A549 (cell line): ENCODE measurements around the gene EMID1. TPM values are rescaled to one million over a fixed set of nuclear protein-coding genes. Genes with fewer than 3 reads are reported as not detected.

Experiments
- BHLHE40 ChIP-seq: IDR thresholded peaks from 2 replicates; pipeline ENCODE4 v1.6.1; 2012; ENCODE audit warnings: low read depth, low read length, inconsistent platforms
- CBX2 ChIP-seq: fragments of 200-600 bp; sonication (generic); IDR thresholded peaks from 2 replicates; pipeline ENCODE4 v1.6.1; 2016; ENCODE audit warnings: low read depth, mild to moderate bottlenecking, borderline replicate concordance
- CBX8 ChIP-seq: fragments of 200-600 bp; sonication (generic); IDR thresholded peaks from 2 replicates; pipeline ENCODE4 v1.6.1; 2016
- CHD2 ChIP-seq: fragments of 150-350 bp; IDR thresholded peaks from 2 replicates; pipeline ENCODE4 v1.6.1; 2014; ENCODE audit warnings: low read length; ENCODE audit not compliant: partially characterized antibody
- EHF ChIP-seq: fragments of 250-450 bp; sonication (Bioruptor Pico); IDR thresholded peaks from 2 replicates; pipeline ENCODE4 v1.5.0; 2020; ENCODE audit warnings: mild to moderate bottlenecking
- EP300 ChIP-seq, 2 experiments: fragments of >200 bp; sonication (Bioruptor Twin); formaldehyde crosslinking; IDR thresholded peaks; 2 replicates in 1 of 2; 3 replicates in 1 of 2; pipeline ENCODE4 v1.6.1; 2016 to 2017
- ESRRA ChIP-seq: fragments of 150-350 bp; IDR thresholded peaks from 2 replicates; pipeline ENCODE4 v1.6.1; 2014; ENCODE audit warnings: mild to moderate bottlenecking, low read length, borderline replicate concordance
- FOSB ChIP-seq: fragments of 250-450 bp; sonication (Bioruptor Pico); IDR thresholded peaks from 2 replicates; pipeline ENCODE4 v1.5.0; 2020; ENCODE audit warnings: mild to moderate bottlenecking, moderate library complexity
- FOSL2 ChIP-seq, 2 experiments: fragments of 450-650 bp in 1 of 2; fragments of >200 bp in 1 of 2; sonication (Bioruptor Twin) in 1 of 2; formaldehyde crosslinking; IDR thresholded peaks; 2 replicates each; pipeline versions ENCODE4 v1.5.0 to v1.6.1; 2016 to 2020; ENCODE audit warnings: mild to moderate bottlenecking in 1 of 2, moderate library complexity in 1 of 2
- FOXS1 ChIP-seq: fragments of 250-450 bp; sonication (Bioruptor Pico); IDR thresholded peaks from 2 replicates; pipeline ENCODE4 v1.5.0; 2020; ENCODE audit warnings: mild to moderate bottlenecking, moderate library complexity
- HDAC2 ChIP-seq: fragments of 200-600 bp; sonication (generic); IDR thresholded peaks from 2 replicates; pipeline ENCODE4 v1.6.1; 2016
- HOXB5 ChIP-seq: fragments of 250-450 bp; sonication (Bioruptor Pico); IDR thresholded peaks from 2 replicates; pipeline ENCODE4 v1.5.0; 2020; ENCODE audit warnings: mild to moderate bottlenecking, moderate library complexity
- KDM1A ChIP-seq: fragments of 200-600 bp; sonication (generic); IDR thresholded peaks from 2 replicates; pipeline ENCODE4 v1.6.1; 2016; ENCODE audit warnings: low read depth, mild to moderate bottlenecking
- MAFK ChIP-seq: fragments of 450-650 bp; IDR thresholded peaks from 2 replicates; pipeline ENCODE4 v1.6.1; 2014; ENCODE audit not compliant: partially characterized antibody
- NFE2L2 ChIP-seq: fragments of 150-350 bp; conservative IDR thresholded peaks from 2 replicates; pipeline ENCODE4 v1.6.1; 2014; ENCODE audit warnings: low read length
- NR3C1 ChIP-seq: fragments of >200 bp; sonication (Bioruptor Twin); formaldehyde crosslinking; IDR thresholded peaks from 3 replicates; pipeline ENCODE4 v1.6.1; 2017
- PHF8 ChIP-seq: fragments of 200-600 bp; sonication (generic); IDR thresholded peaks from 2 replicates; pipeline ENCODE4 v1.6.1; 2016; ENCODE audit warnings: low read depth, mild to moderate bottlenecking, antibody characterized with exemption, moderate library complexity, borderline replicate concordance
- POLR2A ChIP-seq: IDR thresholded peaks from 2 replicates; pipeline ENCODE4 v1.6.1; 2012; ENCODE audit warnings: mild to moderate bottlenecking, low read length
- POLR2AphosphoS2 ChIP-seq: conservative IDR thresholded peaks from 2 replicates; pipeline ENCODE4 v1.6.1; 2012; ENCODE audit warnings: low read length, improper control_type of control experiment, inconsistent platforms
- RAD21 ChIP-seq, 2 experiments: fragments of >200 bp in 1 of 2; sonication (Bioruptor Twin) in 1 of 2; formaldehyde crosslinking in 1 of 2; IDR thresholded peaks in 1 of 2; conservative IDR thresholded peaks in 1 of 2; 2 replicates in 1 of 2; 3 replicates in 1 of 2; pipeline ENCODE4 v1.6.1; 2012 to 2018; ENCODE audit warnings: inconsistent platforms in 1 of 2
- RARB ChIP-seq: fragments of 250-450 bp; sonication (Bioruptor Pico); IDR thresholded peaks from 2 replicates; pipeline ENCODE4 v1.8.0; 2021; ENCODE audit warnings: mild to moderate bottlenecking, moderate library complexity
- RCOR1 ChIP-seq: fragments of 150-350 bp; IDR thresholded peaks from 2 replicates; pipeline ENCODE4 v1.6.1; 2014; ENCODE audit warnings: antibody characterized with exemption, low read length, low read depth
- RNF2 ChIP-seq: fragments of 200-600 bp; sonication (generic); IDR thresholded peaks from 2 replicates; pipeline ENCODE4 v1.6.1; 2016; ENCODE audit warnings: low read depth, mild to moderate bottlenecking, antibody characterized with exemption, moderate library complexity, borderline replicate concordance
- TP53 ChIP-seq: fragments of 250-450 bp; sonication (Bioruptor Pico); IDR thresholded peaks from 2 replicates; pipeline ENCODE4 v1.5.0; 2021; ENCODE audit warnings: mild to moderate bottlenecking, moderate library complexity
- ZC3H11A ChIP-seq: fragments of 450-650 bp; IDR thresholded peaks from 2 replicates; pipeline ENCODE4 v1.6.1; 2014; ENCODE audit warnings: antibody characterized with exemption, mild to moderate bottlenecking
- ZFP36 ChIP-seq: fragments of 450-650 bp; IDR thresholded peaks from 2 replicates; pipeline ENCODE4 v1.6.1; 2014; ENCODE audit warnings: borderline replicate concordance; ENCODE audit not compliant: partially characterized antibody
- ZSCAN20 ChIP-seq: fragments of 250-450 bp; sonication (Bioruptor Pico); IDR thresholded peaks from 2 replicates; pipeline ENCODE4 v1.8.0; 2022; ENCODE audit warnings: mild to moderate bottlenecking, moderate library complexity
- polyA plus RNA-seq, 4 experiments: library from polyadenylated mRNA; depleted of rRNA in 3 of 4; stranded (reverse); fragments of >200 nt; fragmentation: RNase III in 1 of 4; extraction: RNeasy Plus Mini Kit Qiagen cat#74134 plus additional on column Dnase treatment in 1 of 4; gene quantifications; 2 replicates in 3 of 4; 3 replicates in 1 of 4; pipeline ENCODE4 v1.2.3, GENCODE V29; 2011 to 2017
- TF ChIP-seq, protein P1 (sequence below): fragments of >200 bp; sonication (Bioruptor Twin); formaldehyde crosslinking; IDR thresholded peaks from 3 replicates; pipeline ENCODE4 v1.6.1; 2016
- TF ChIP-seq, protein P2 (sequence below): fragments of >200 bp; sonication (Bioruptor Twin); formaldehyde crosslinking; IDR thresholded peaks from 3 replicates; pipeline ENCODE4 v1.5.1; 2016
- TF ChIP-seq, protein P3 (sequence below): fragments of >200 bp; sonication (Bioruptor Twin); formaldehyde crosslinking; IDR thresholded peaks from 2 replicates; pipeline ENCODE4 v1.6.1; 2016
- TF ChIP-seq, protein P4 (sequence below): IDR thresholded peaks from 2 replicates; pipeline ENCODE4 v1.6.1; 2012
- TF ChIP-seq, protein P5 (sequence below): fragments of 450-650 bp; IDR thresholded peaks from 2 replicates; pipeline ENCODE4 v1.6.1; 2014; ENCODE audit warnings: antibody characterized with exemption
- TF ChIP-seq, protein P6 (sequence below): fragments of 200-600 bp; sonication (generic); IDR thresholded peaks from 2 replicates; pipeline ENCODE4 v1.6.1; 2016; ENCODE audit warnings: antibody characterized with exemption, mild to moderate bottlenecking, moderate library complexity
- TF ChIP-seq, protein P7 (sequence below): fragments of 150-350 bp; IDR thresholded peaks from 2 replicates; pipeline ENCODE4 v1.6.1; 2014; ENCODE audit warnings: low read depth, mild to moderate bottlenecking, low read length

EMID1 gene
- polyA plus RNA-seq, 2 of the 4 experiments (the other 2 are of a cell fraction): 0.28 TPM

DNA sequence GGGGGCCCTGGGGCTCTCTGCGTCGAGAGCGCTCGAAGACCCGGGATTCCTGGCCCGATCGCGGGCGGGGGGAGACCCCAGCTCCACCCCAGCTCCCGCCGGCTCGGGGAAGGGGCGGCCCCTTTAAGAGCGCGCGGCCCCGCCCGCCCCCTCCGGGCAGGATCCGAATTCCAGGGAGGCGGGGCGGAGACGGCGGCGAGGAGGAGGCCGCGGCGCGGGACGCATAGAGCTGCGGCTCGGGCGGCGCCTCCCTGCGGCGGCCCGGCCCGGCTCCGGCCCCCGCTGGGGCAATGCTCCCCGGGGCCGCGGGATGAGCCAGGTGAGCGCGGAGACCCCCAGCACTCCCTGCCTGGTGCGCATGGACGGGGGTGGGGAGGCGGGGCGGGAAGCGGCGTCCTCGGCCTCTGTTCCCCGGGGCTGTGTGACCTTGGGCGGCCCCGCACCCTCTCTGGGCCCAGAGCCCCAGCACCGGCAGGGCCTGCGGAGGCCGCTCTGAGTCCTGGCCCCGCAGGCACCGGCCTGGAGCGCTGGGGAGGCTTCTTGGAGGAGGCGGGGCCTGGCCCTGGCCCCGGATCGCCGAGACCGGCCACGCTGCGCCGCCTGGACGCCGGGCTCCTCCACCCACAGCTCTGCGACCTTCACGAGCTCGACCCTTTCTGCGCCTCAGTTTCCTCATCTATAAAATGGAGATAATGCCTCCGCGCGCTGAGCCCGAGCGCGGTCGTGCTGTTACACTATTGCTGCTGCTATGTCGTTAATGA is 101.3 kb downstream of the EMID1 start (continued):
- TF ChIP-seq FOSL2 (IDR thresholded peaks at IDR 0.05) (no peak), FOSL2 (CRISPR knock-in tag; IDR thresholded peaks at IDR 0.05) (no peak), TP53 (CRISPR knock-in tag) (no peak), RAD21 (conservative IDR thresholded peaks at IDR 0.05 in 1 of 2, IDR thresholded peaks at IDR 0.05 in 1 of 2) (no peak), POLR2AphosphoS2 (no peak), ZC3H11A (no peak), FOSB (no peak), ZSCAN20 (no peak), HOXB5 (CRISPR knock-in tag) (no peak), BHLHE40 (no peak), RCOR1 (no peak), NFE2L2 (no peak), ESRRA (0 out of 2 replicates have a peak, but pooled peaks have one; percentile 25), CBX2 (no peak), CBX8 (no peak), NR3C1 (no peak), MAFK (no peak), POLR2A (peak; percentile 38), CHD2 (no peak), PHF8 (0 out of 2 replicates have a peak, but pooled peaks have one; percentile 26), KDM1A (no peak), FOXS1 (CRISPR knock-in tag) (no peak), RNF2 (no peak), EP300 (IDR thresholded peaks at IDR 0.05) (no peak), EHF (no peak), HDAC2 (no peak), RARB (CRISPR knock-in tag) (no peak), ZFP36 (peak; percentile 90)
- TF ChIP-seq, protein P1, sequence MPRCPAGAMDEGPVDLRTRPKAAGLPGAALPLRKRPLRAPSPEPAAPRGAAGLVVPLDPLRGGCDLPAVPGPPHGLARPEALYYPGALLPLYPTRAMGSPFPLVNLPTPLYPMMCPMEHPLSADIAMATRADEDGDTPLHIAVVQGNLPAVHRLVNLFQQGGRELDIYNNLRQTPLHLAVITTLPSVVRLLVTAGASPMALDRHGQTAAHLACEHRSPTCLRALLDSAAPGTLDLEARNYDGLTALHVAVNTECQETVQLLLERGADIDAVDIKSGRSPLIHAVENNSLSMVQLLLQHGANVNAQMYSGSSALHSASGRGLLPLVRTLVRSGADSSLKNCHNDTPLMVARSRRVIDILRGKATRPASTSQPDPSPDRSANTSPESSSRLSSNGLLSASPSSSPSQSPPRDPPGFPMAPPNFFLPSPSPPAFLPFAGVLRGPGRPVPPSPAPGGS: no peak
- TF ChIP-seq, protein P2, sequence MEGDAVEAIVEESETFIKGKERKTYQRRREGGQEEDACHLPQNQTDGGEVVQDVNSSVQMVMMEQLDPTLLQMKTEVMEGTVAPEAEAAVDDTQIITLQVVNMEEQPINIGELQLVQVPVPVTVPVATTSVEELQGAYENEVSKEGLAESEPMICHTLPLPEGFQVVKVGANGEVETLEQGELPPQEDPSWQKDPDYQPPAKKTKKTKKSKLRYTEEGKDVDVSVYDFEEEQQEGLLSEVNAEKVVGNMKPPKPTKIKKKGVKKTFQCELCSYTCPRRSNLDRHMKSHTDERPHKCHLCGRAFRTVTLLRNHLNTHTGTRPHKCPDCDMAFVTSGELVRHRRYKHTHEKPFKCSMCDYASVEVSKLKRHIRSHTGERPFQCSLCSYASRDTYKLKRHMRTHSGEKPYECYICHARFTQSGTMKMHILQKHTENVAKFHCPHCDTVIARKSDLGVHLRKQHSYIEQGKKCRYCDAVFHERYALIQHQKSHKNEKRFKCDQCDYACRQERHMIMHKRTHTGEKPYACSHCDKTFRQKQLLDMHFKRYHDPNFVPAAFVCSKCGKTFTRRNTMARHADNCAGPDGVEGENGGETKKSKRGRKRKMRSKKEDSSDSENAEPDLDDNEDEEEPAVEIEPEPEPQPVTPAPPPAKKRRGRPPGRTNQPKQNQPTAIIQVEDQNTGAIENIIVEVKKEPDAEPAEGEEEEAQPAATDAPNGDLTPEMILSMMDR: peak; percentile 22
- TF ChIP-seq, protein P3, sequence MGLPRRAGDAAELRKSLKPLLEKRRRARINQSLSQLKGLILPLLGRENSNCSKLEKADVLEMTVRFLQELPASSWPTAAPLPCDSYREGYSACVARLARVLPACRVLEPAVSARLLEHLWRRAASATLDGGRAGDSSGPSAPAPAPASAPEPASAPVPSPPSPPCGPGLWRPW: no peak
- TF ChIP-seq, protein P4, sequence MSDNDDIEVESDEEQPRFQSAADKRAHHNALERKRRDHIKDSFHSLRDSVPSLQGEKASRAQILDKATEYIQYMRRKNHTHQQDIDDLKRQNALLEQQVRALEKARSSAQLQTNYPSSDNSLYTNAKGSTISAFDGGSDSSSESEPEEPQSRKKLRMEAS: no peak
- TF ChIP-seq, protein P5, sequence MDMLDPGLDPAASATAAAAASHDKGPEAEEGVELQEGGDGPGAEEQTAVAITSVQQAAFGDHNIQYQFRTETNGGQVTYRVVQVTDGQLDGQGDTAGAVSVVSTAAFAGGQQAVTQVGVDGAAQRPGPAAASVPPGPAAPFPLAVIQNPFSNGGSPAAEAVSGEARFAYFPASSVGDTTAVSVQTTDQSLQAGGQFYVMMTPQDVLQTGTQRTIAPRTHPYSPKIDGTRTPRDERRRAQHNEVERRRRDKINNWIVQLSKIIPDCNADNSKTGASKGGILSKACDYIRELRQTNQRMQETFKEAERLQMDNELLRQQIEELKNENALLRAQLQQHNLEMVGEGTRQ: no peak
- TF ChIP-seq, protein P6, sequence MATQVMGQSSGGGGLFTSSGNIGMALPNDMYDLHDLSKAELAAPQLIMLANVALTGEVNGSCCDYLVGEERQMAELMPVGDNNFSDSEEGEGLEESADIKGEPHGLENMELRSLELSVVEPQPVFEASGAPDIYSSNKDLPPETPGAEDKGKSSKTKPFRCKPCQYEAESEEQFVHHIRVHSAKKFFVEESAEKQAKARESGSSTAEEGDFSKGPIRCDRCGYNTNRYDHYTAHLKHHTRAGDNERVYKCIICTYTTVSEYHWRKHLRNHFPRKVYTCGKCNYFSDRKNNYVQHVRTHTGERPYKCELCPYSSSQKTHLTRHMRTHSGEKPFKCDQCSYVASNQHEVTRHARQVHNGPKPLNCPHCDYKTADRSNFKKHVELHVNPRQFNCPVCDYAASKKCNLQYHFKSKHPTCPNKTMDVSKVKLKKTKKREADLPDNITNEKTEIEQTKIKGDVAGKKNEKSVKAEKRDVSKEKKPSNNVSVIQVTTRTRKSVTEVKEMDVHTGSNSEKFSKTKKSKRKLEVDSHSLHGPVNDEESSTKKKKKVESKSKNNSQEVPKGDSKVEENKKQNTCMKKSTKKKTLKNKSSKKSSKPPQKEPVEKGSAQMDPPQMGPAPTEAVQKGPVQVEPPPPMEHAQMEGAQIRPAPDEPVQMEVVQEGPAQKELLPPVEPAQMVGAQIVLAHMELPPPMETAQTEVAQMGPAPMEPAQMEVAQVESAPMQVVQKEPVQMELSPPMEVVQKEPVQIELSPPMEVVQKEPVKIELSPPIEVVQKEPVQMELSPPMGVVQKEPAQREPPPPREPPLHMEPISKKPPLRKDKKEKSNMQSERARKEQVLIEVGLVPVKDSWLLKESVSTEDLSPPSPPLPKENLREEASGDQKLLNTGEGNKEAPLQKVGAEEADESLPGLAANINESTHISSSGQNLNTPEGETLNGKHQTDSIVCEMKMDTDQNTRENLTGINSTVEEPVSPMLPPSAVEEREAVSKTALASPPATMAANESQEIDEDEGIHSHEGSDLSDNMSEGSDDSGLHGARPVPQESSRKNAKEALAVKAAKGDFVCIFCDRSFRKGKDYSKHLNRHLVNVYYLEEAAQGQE: no peak
- TF ChIP-seq, protein P7, sequence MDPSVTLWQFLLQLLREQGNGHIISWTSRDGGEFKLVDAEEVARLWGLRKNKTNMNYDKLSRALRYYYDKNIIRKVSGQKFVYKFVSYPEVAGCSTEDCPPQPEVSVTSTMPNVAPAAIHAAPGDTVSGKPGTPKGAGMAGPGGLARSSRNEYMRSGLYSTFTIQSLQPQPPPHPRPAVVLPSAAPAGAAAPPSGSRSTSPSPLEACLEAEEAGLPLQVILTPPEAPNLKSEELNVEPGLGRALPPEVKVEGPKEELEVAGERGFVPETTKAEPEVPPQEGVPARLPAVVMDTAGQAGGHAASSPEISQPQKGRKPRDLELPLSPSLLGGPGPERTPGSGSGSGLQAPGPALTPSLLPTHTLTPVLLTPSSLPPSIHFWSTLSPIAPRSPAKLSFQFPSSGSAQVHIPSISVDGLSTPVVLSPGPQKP: no peak
- TF ChIP-seq, all 56 proteins: peak for 6
